HepG2 (cell line): Measurements from ENCODE around the gene SLTM. TPM values are rescaled to one million over a fixed set of nuclear protein-coding genes. Genes with fewer than 3 reads are reported as not detected.

ENCODE experiments used
- ATAC-seq: fragments of 200-7000 bp; cut with Tn5 transposase; 3 replicates; pipeline ENCODE4 v1.9.1; 2020; ENCODE audit warnings: mild to moderate bottlenecking, moderate library complexity
- BruUV-seq: library from RNA; stranded (reverse); fragments of 400-500 nt; replicated peaks from 2 replicates; lab custom pipeline; 2021; lab: Mats Ljungman, UMichigan
- CTCF ChIA-PET: fragments of 300-600 bp; formaldehyde crosslinking; extraction: SDS; loops from one replicate; lab custom pipeline; 2021; ENCODE audit warnings: low total read pairs, inconsistent platforms, low intra/inter-chr PET ratio; lab: Yijun Ruan, JAX
- POLR2A ChIA-PET: fragments of 350-600 bp; sonication (Branson Sonifier 250); formaldehyde crosslinking; loops from one replicate; lab custom pipeline; 2020; ENCODE audit warnings: antibody characterized with exemption, inconsistent platforms; lab: Yijun Ruan, JAX
- DNase-seq: peaks from one replicate; pipeline ENCODE4 v3.0.0-alpha.2; 2015; ENCODE audit warnings: low spot score
- FAIRE-seq: peaks from 3 replicates; lab custom pipeline; 2011; peaks lifted over from hg19 to GRCh38; lab: Jason Lieb, UNC
- H2AFZ ChIP-seq: one replicate; pipeline ENCODE4 v1.6.1; 2011; ENCODE audit warnings: low read length, inconsistent platforms
- H3K27ac ChIP-seq: fragments of 300-600 bp; 3 replicates; pipeline ENCODE4 v1.8.0; 2011; ENCODE audit warnings: mixed run types, mild to moderate bottlenecking, mixed read lengths, low read length, inconsistent platforms; ENCODE audit not compliant: insufficient read depth; ENCODE audit errors: extremely low read length
- H3K27me3 ChIP-seq, 2 experiments: fragments of 200-600 bp in 1 of 2; 2 replicates in 1 of 2; 3 replicates in 1 of 2; pipeline versions ENCODE4 v1.6.0 to v1.8.0; 2011; ENCODE audit warnings: low read length in 2 of 2, mild to moderate bottlenecking in 2 of 2, moderate library complexity in 2 of 2, inconsistent platforms in 1 of 2; ENCODE audit not compliant: insufficient read depth in 2 of 2, control insufficient read depth in 1 of 2
- H3K36me3 ChIP-seq, 2 experiments: fragments of 200-600 bp in 1 of 2; replicated peaks in 1 of 2; 2 replicates in 1 of 2; 3 replicates in 1 of 2; pipeline versions ENCODE4 v1.5.1 to v1.8.0; 2011; ENCODE audit warnings: low read length in 2 of 2, inconsistent platforms in 1 of 2; ENCODE audit not compliant: insufficient read depth in 2 of 2, control insufficient read depth in 1 of 2
- H3K4me1 ChIP-seq: 2 replicates; pipeline ENCODE4 v1.5.1; 2012; ENCODE audit warnings: low read length, inconsistent platforms; ENCODE audit not compliant: insufficient read depth
- H3K4me2 ChIP-seq: 2 replicates; pipeline ENCODE4 v1.6.0; 2011; ENCODE audit warnings: low read depth, low read length, inconsistent platforms
- H3K4me3 ChIP-seq, 3 experiments: fragments of 200-600 bp in 1 of 3; sonication (generic), shearing (Covaris generic) in 1 of 3; replicated peaks in 1 of 3; 2 replicates each; pipeline ENCODE4 v1.5.1; 2011 to 2016; ENCODE audit warnings: low read length in 3 of 3, inconsistent platforms in 2 of 3, low read depth in 2 of 3, mild to moderate bottlenecking in 2 of 3, control low read depth in 1 of 3, mixed read lengths in 1 of 3; ENCODE audit not compliant: insufficient read depth in 1 of 3
- H3K79me2 ChIP-seq: one replicate; pipeline ENCODE4 v1.6.1; 2011; ENCODE audit warnings: low read length, inconsistent platforms; ENCODE audit not compliant: insufficient read depth
- H3K9ac ChIP-seq: 2 replicates; pipeline ENCODE4 v1.6.0; 2011; ENCODE audit warnings: mild to moderate bottlenecking, low read depth, low read length, inconsistent platforms; ENCODE audit not compliant: insufficient read depth
- H3K9me3 ChIP-seq: 2 replicates; pipeline ENCODE4 v1.5.1; 2012; ENCODE audit warnings: mild to moderate bottlenecking, low read length
- H4K20me1 ChIP-seq: 2 replicates; pipeline ENCODE4 v1.6.0; 2011; ENCODE audit warnings: inconsistent platforms, mild to moderate bottlenecking, low read length, moderate library complexity; ENCODE audit not compliant: insufficient read depth
- ESRRA ChIP-seq: sonication (generic); formaldehyde crosslinking; IDR thresholded peaks from 2 replicates; pipeline ENCODE4 v1.5.1; 2020; ENCODE audit warnings: mild to moderate bottlenecking, low read depth, missing genetic modification reagents
- HOXA5 ChIP-seq: sonication (generic); formaldehyde crosslinking; IDR thresholded peaks from 2 replicates; pipeline ENCODE4 v1.4.0; 2020; ENCODE audit warnings: missing genetic modification reagents
- KLF12 ChIP-seq: sonication (generic); formaldehyde crosslinking; IDR thresholded peaks from 2 replicates; pipeline ENCODE4 v1.4.0; 2020; ENCODE audit warnings: missing genetic modification reagents, borderline replicate concordance
- POLR2A ChIP-seq, 2 experiments: IDR thresholded peaks; 2 replicates each; pipeline ENCODE4 v1.6.1; 2011; ENCODE audit warnings: low read depth in 2 of 2, low read length in 2 of 2, mild to moderate bottlenecking in 1 of 2, moderate library complexity in 1 of 2; ENCODE audit not compliant: insufficient read depth in 1 of 2
- SIN3B ChIP-seq: fragments of 150-350 bp; IDR thresholded peaks from 2 replicates; pipeline ENCODE4 v1.6.1; 2014; ENCODE audit warnings: low read length
- SYNCRIP ChIP-seq: fragments of 200-400 bp; formaldehyde crosslinking; IDR thresholded peaks from 2 replicates; pipeline ENCODE4 v1.6.1; 2018; ENCODE audit warnings: mild to moderate bottlenecking, low read depth, low read length; ENCODE audit not compliant: insufficient read depth
- YEATS4 ChIP-seq: sonication (generic); formaldehyde crosslinking; IDR thresholded peaks from 2 replicates; pipeline ENCODE4 v1.4.0; 2020; ENCODE audit warnings: missing genetic modification reagents, borderline replicate concordance
- ZIK1 ChIP-seq: sonication (generic); formaldehyde crosslinking; IDR thresholded peaks from 2 replicates; pipeline ENCODE4 v1.5.0; 2020; ENCODE audit warnings: mild to moderate bottlenecking, low read depth, missing genetic modification reagents, borderline replicate concordance
- ZNF326 ChIP-seq: sonication (generic); formaldehyde crosslinking; IDR thresholded peaks from 2 replicates; pipeline ENCODE4 v1.4.0; 2020; ENCODE audit warnings: missing genetic modification reagents, borderline replicate concordance
- ZNF543 ChIP-seq: sonication (generic); formaldehyde crosslinking; IDR thresholded peaks from 2 replicates; pipeline ENCODE4 v1.4.0; 2020; ENCODE audit warnings: mild to moderate bottlenecking, missing genetic modification reagents
- ZNF713 ChIP-seq: sonication (generic); formaldehyde crosslinking; IDR thresholded peaks from 2 replicates; pipeline ENCODE4 v1.4.0; 2020; ENCODE audit warnings: mild to moderate bottlenecking, missing genetic modification reagents
- WGBS: methylation state at CpG from one replicate; pipeline ENCODE4 v1.1.6; 2017; ENCODE audit warnings: low lambda C conversion rate; 5-methylcytosine and 5-hydroxymethylcytosine counted together
- in situ Hi-C: cut with HindIII; loops from 2 replicates; pipeline ENCODE4 v1.10.0; 2017; ENCODE audit warnings: low pct_unique_long_range_greater_than_20kb; ENCODE audit not compliant: extremely low pct_ligation_motif_present
- intact Hi-C: fragments of 100-400 bp; cut with micrococcal nuclease; formaldehyde crosslinking; loops from one replicate; pipeline ENCODE4 v1.10.0; 2022; ENCODE audit not compliant: unreplicated experiment
- polyA plus RNA-seq, 8 experiments: library from polyadenylated mRNA; depleted of rRNA in 3 of 8; stranded (reverse) in 7 of 8; unstranded in 1 of 8; fragments of >200 nt; fragmentation: Illumina TruSeq in 4 of 8; extraction: Trizol in 4 of 8; gene quantifications; 2 replicates each; pipeline versions ENCODE4 v1.2.1 to v1.2.3, GENCODE V29; 2011 to 2016; ENCODE audit warnings: low read depth in 4 of 8, missing spikeins in 1 of 8, mixed read lengths in 1 of 8; ENCODE audit not compliant: insufficient read depth in 1 of 8
- total RNA-seq, 5 experiments: library from RNA; depleted of rRNA; stranded (reverse); fragments of >200 nt; fragmentation: Illumina TruSeq; extraction: Trizol; gene quantifications; 2 replicates each; pipeline ENCODE4 v1.2.3, GENCODE V29; 2016; ENCODE audit warnings: low read depth in 1 of 5
- TF ChIP-seq, protein P1 (sequence below): sonication (generic); formaldehyde crosslinking; IDR thresholded peaks from 2 replicates; pipeline ENCODE4 v1.4.0; 2020; ENCODE audit warnings: missing genetic modification reagents
- TF ChIP-seq, protein P2 (sequence below), 2 experiments: fragments of 450-650 bp in 1 of 2; sonication (generic) in 1 of 2; formaldehyde crosslinking; IDR thresholded peaks; 2 replicates each; pipeline versions ENCODE4 v1.5.0 to v1.8.0; 2020 to 2022; ENCODE audit warnings: mild to moderate bottlenecking in 1 of 2, missing genetic modification reagents in 1 of 2
- TF ChIP-seq, protein P3 (sequence below): IDR thresholded peaks from 2 replicates; pipeline ENCODE4 v1.6.1; 2016; ENCODE audit warnings: missing compliant biosample characterization, missing genetic modification reagents, borderline replicate concordance

The SLTM gene
- total and polyA plus RNA-seq, 2 of the 13 experiments (the other 11 are each of a cell fraction or from before 2014, with no cell fraction given), result 22.0 to 64.2 TPM

DNA sequence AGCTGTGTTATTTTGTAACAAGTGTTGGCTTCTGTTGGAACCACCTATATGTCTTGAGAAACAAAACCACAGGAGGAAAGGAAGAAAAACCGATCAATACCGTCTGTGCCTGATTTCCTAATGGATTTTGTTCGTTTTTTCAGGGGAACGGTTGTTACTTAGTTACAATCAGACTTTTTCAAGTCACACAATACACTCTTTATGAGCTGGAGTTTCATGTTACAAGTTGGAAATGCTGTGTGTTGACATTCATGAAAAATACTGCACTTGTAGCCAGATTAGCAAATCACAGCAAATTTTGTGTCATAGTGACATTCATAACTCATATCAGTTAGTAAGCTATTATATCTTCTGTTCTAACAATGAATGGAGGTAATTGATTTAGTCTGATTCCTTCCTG, 78.9 kb downstream of the SLTM start:
- H2AFZ ChIP-seq, result no peak overlapping the region
- CTCF ChIA-PET, result no interaction called here
- no peak for DNase-seq

More for the DNA sequence above, 78.9 kb downstream of the SLTM start:
- no peak for TF ChIP-seq ZNF713 (CRISPR knock-in tag)
- no peak for TF ChIP-seq SYNCRIP
- TF ChIP-seq POLR2A (IDR thresholded peaks at IDR 0.05; ENCODE audit: insufficient read depth in 1 of 2, low read depth in 2 of 2, low read length in 2 of 2), result no peak
- TF ChIP-seq, protein P1, sequence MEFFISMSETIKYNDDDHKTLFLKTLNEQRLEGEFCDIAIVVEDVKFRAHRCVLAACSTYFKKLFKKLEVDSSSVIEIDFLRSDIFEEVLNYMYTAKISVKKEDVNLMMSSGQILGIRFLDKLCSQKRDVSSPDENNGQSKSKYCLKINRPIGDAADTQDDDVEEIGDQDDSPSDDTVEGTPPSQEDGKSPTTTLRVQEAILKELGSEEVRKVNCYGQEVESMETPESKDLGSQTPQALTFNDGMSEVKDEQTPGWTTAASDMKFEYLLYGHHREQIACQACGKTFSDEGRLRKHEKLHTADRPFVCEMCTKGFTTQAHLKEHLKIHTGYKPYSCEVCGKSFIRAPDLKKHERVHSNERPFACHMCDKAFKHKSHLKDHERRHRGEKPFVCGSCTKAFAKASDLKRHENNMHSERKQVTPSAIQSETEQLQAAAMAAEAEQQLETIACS (CRISPR knock-in tag), result no peak
- TF ChIP-seq, protein P2, sequence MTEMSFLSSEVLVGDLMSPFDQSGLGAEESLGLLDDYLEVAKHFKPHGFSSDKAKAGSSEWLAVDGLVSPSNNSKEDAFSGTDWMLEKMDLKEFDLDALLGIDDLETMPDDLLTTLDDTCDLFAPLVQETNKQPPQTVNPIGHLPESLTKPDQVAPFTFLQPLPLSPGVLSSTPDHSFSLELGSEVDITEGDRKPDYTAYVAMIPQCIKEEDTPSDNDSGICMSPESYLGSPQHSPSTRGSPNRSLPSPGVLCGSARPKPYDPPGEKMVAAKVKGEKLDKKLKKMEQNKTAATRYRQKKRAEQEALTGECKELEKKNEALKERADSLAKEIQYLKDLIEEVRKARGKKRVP (CRISPR knock-in tag; IDR thresholded peaks at IDR 0.05), result no peak
- TF ChIP-seq, protein P3, sequence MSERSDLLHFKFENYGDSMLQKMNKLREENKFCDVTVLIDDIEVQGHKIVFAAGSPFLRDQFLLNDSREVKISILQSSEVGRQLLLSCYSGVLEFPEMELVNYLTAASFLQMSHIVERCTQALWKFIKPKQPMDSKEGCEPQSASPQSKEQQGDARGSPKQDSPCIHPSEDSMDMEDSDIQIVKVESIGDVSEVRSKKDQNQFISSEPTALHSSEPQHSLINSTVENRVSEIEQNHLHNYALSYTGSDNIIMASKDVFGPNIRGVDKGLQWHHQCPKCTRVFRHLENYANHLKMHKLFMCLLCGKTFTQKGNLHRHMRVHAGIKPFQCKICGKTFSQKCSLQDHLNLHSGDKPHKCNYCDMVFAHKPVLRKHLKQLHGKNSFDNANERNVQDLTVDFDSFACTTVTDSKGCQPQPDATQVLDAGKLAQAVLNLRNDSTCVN (CRISPR knock-in tag), result no peak
- no peak for TF ChIP-seq KLF12 (CRISPR knock-in tag)
- TF ChIP-seq ZIK1, result no peak
- TF ChIP-seq ZNF326, result no peak
- TF ChIP-seq YEATS4 (CRISPR knock-in tag), result no peak
- no peak for TF ChIP-seq HOXA5 (CRISPR knock-in tag)
- TF ChIP-seq SIN3B, result no peak
- TF ChIP-seq ESRRA (CRISPR knock-in tag), result no peak
- no peak for TF ChIP-seq ZNF543 (CRISPR knock-in tag)
- TF ChIP-seq, all 625 proteins: peak for 0
- Histone ChIP-seq H3K4me2 (no peak overlapping the region), H3K4me1 (peaks cover 4% of the 10 kb centered on the region; the same call in 1 of the 2 replicates), H3K9me3 (no peaks in the 10 kb centered on the region), H3K36me3 (peaks cover 4 to 7% of the 10 kb centered on the region in 2 experiments; a peak in 4 of 5 replicates), H3K79me2 (no peaks in the 10 kb centered on the region), H3K9ac (no peak overlapping the region), H4K20me1 (no peaks in the 10 kb centered on the region), H3K4me3 (no peak overlapping the region), H3K27ac (no peak overlapping the region), H3K27me3 (no peaks in the 10 kb centered on the region)
- in situ Hi-C loops (no loop called here), intact Hi-C loops (no loop called here)
- POLR2A ChIA-PET, result interaction anchor here (1.1 kb wide), 1 partner anchor 10 kb away, joined by 4 read pairs; no protein-coding TSS in a partner anchor
- FAIRE-seq, result no peak
- BruUV-seq, result no TSS peak
- 90% methylated on average over 4 of the region's 4 CpGs for WGBS
- no peak for ATAC-seq
